K562 (cell line): Measurements from ENCODE around the gene ENTR1. TPM values are rescaled to one million over a fixed set of nuclear protein-coding genes. Genes with fewer than 3 reads are reported as not detected.

Source experiments
- ATAC-seq: fragments of 200-7000 bp; cut with Tn5 transposase; 3 replicates; pipeline ENCODE4 v1.9.1; 2020; ENCODE audit warnings: moderate library complexity
- BruUV-seq: library from RNA; stranded (reverse); fragments of 400-500 nt; replicated peaks from 2 replicates; lab custom pipeline; 2021; lab: Mats Ljungman, UMichigan
- CTCF ChIA-PET: fragments of 300-600 bp; formaldehyde crosslinking; extraction: SDS; loops from one replicate; lab custom pipeline; 2021; ENCODE audit warnings: low intra/inter-chr PET ratio; lab: Yijun Ruan, JAX
- POLR2A ChIA-PET: fragments of 300-600, 350-650 bp; sonication (Branson Sonifier 250); formaldehyde crosslinking; extraction: SDS; loops from one replicate; lab custom pipeline; 2021; ENCODE audit warnings: antibody characterized with exemption, inconsistent platforms; lab: Yijun Ruan, JAX
- DNase-seq, 4 experiments: peaks; one replicate each; pipeline versions ENCODE4 v3.0.0 to v3.0.0-alpha.2; 2011 to 2018; ENCODE audit warnings: low spot score in 3 of 4, mixed read lengths in 3 of 4; ENCODE audit errors: extremely low read depth in 1 of 4
- FAIRE-seq: peaks from 2 replicates; lab custom pipeline; 2011; peaks lifted over from hg19 to GRCh38; lab: Jason Lieb, UNC
- H2AFZ ChIP-seq: 2 replicates; pipeline ENCODE4 v1.6.0; 2011; ENCODE audit warnings: low read depth, low read length, control low read depth, inconsistent platforms
- H3K27ac ChIP-seq: fragments of 200-600 bp; 3 replicates; pipeline ENCODE4 v1.8.0; 2011; ENCODE audit warnings: low read depth, mild to moderate bottlenecking, control low read depth, inconsistent platforms, low read length, moderate library complexity, mixed read lengths; ENCODE audit errors: extremely low read depth
- H3K27me3 ChIP-seq, 2 experiments: fragments of 300-600 bp in 1 of 2; 2 replicates in 1 of 2; 3 replicates in 1 of 2; pipeline versions ENCODE4 v1.6.0 to v1.8.0; 2011; ENCODE audit warnings: inconsistent platforms in 2 of 2, low read length in 2 of 2, mild to moderate bottlenecking in 1 of 2, mixed read lengths in 1 of 2, moderate library complexity in 1 of 2; ENCODE audit not compliant: control insufficient read depth in 2 of 2, insufficient read depth in 2 of 2
- H3K36me3 ChIP-seq: fragments of 300-600 bp; 3 replicates; pipeline ENCODE4 v1.8.0; 2011; ENCODE audit warnings: mild to moderate bottlenecking, low read length, inconsistent platforms; ENCODE audit not compliant: control insufficient read depth, insufficient read depth
- H3K4me1 ChIP-seq, 2 experiments: fragments of 200-600 bp in 1 of 2; replicated peaks in 1 of 2; 2 replicates in 1 of 2; 3 replicates in 1 of 2; pipeline versions ENCODE4 v1.5.1 to v1.8.0; 2011; ENCODE audit warnings: inconsistent platforms in 2 of 2, low read length in 2 of 2, mild to moderate bottlenecking in 1 of 2, mixed read lengths in 1 of 2, moderate library complexity in 1 of 2; ENCODE audit not compliant: control insufficient read depth in 2 of 2, insufficient read depth in 2 of 2
- H3K4me2 ChIP-seq: 2 replicates; pipeline ENCODE4 v1.6.1; 2011; ENCODE audit warnings: low read length, control low read depth, inconsistent platforms, mixed read lengths; ENCODE audit not compliant: insufficient read depth
- H3K4me3 ChIP-seq: fragments of 200-600 bp; sonication (generic), shearing (Covaris generic); 2 replicates; pipeline ENCODE4 v1.5.1; 2016; ENCODE audit warnings: control low read depth, inconsistent platforms
- H3K79me2 ChIP-seq: fragments of 200-600 bp; 3 replicates; pipeline ENCODE4 v1.8.0; 2011; ENCODE audit warnings: low read length, inconsistent platforms; ENCODE audit not compliant: control insufficient read depth, insufficient read depth
- H3K9ac ChIP-seq, 2 experiments: 2 replicates each; pipeline versions ENCODE4 v1.6.0 to v1.6.1; 2011; ENCODE audit warnings: low read depth in 2 of 2, low read length in 2 of 2, control low read depth in 1 of 2, inconsistent platforms in 1 of 2, mild to moderate bottlenecking in 1 of 2, mixed read lengths in 1 of 2; ENCODE audit not compliant: insufficient read depth in 1 of 2
- H3K9me1 ChIP-seq: one replicate; pipeline ENCODE4 v1.6.0; 2011; ENCODE audit warnings: inconsistent platforms, mild to moderate bottlenecking, low read length, moderate library complexity; ENCODE audit not compliant: control insufficient read depth, insufficient read depth
- H3K9me3 ChIP-seq: replicated peaks from 2 replicates; pipeline ENCODE4 v1.5.1; 2011; ENCODE audit warnings: low read depth, low read length, inconsistent platforms; ENCODE audit not compliant: control insufficient read depth, insufficient read depth
- H4K20me1 ChIP-seq: replicated peaks from 2 replicates; pipeline ENCODE4 v1.6.1; 2011; ENCODE audit warnings: low read length, inconsistent platforms, mixed read lengths; ENCODE audit not compliant: control insufficient read depth, insufficient read depth
- RBFOX2 ChIP-seq: fragments of 200-400 bp; formaldehyde crosslinking; IDR thresholded peaks from 2 replicates; pipeline ENCODE4 v1.6.1; 2017; ENCODE audit warnings: low read depth, mild to moderate bottlenecking, low read length, moderate library complexity
- WGBS: fragments of 100-300 bp; shearing (Covaris generic); methylation state at CpG from one replicate; pipeline ENCODE4 v1.1.6; 2016; ENCODE audit warnings: low coverage, mixed read lengths; ENCODE audit not compliant: insufficient coverage; ENCODE audit errors: missing lambda C conversion rate; 5-methylcytosine and 5-hydroxymethylcytosine counted together
- in situ Hi-C: fragments of 300-500 bp; cut with MboI; formaldehyde crosslinking; loops from 4 replicates; pipeline ENCODE4 v1.15.0; 2018; ENCODE audit warnings: inconsistent platforms, mixed read lengths
- intact Hi-C: fragments of 100-400 bp; cut with micrococcal nuclease; formaldehyde crosslinking; loops from 2 replicates; pipeline ENCODE4 v1.14.2; 2022
- polyA plus RNA-seq, 8 experiments: library from polyadenylated mRNA; depleted of rRNA in 4 of 8; stranded (reverse) in 5 of 8; unstranded in 3 of 8; fragments of >200 nt; fragmentation: Nextera tagmentation in 2 of 8; fragmentation: Illumina TruSeq in 1 of 8; extraction: Ambion mirVana in 2 of 8; extraction: Trizol in 1 of 8; gene quantifications; 2 replicates each; pipeline versions ENCODE4 v1.2.1 to v1.2.3, GENCODE V29; 2011 to 2014; ENCODE audit warnings: inconsistent platforms in 1 of 8, missing spikeins in 1 of 8
- total RNA-seq, 7 experiments: library from RNA; depleted of rRNA in 6 of 7; stranded (reverse); fragments of >200 nt in 6 of 7; fragmentation: Illumina TruSeq in 2 of 7; extraction: Trizol in 2 of 7; gene quantifications; 2 replicates each; pipeline versions ENCODE4 v1.2.1 to v1.2.3, GENCODE V29; 2011 to 2021; ENCODE audit warnings: low replicate concordance in 1 of 7
- TF ChIP-seq, protein P1 (sequence below), 3 experiments: IDR thresholded peaks in 2 of 3; conservative IDR thresholded peaks in 1 of 3; 2 replicates each; pipeline ENCODE4 v1.5.1; 2011 to 2012; ENCODE audit warnings: low read length in 3 of 3, mild to moderate bottlenecking in 3 of 3, control low read depth in 2 of 3, improper control_type of control experiment in 1 of 3, inconsistent platforms in 1 of 3, low read depth in 1 of 3, mixed read lengths in 1 of 3, moderate library complexity in 1 of 3; ENCODE audit not compliant: insufficient read depth in 2 of 3

ENTR1 gene
- total and polyA plus RNA-seq, 9 of the 15 experiments (the other 6 are each of a cell fraction or from before 2014, with no cell fraction given), result 6.7 to 106 (median 72.6) TPM

DNA sequence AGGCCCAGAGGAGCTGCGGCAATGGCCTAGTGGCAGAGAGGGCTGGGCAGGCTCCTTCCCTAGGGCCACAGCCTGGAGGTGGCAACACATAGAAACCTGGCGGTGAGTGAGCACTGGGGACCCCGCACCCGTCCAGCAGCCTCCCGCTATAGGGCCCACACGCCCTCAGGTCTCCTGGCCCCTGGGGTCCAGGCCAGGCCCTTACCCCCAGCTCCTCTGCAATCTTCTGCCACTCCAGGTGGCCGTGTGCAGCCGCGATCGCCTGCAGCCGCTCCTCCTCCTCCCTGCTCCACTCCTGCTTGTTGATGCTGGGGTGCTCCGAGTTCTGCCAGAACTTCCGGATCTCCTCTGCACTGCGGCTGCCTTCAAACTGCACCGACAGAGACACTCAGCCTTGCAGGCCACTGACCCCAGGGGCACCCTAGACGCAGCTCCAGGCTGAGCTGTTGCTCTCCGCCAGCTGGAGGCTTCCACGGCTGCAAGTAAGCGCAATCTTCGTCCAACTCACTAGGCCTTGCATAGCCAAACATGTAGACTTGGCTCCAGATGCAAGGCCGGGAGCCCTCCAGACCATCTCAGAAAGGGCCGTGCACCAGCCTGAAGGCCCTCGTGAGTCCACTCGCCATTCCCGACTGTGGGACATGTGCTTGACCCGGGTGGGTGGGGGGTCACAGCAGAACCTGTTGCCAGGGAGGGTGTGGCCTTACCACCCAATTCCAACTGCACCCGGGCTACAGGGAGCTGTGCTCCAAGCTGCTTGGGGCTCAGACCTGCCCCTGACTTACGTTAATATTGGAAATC is 18.5 kb downstream of the ENTR1 start:
- DNase-seq (no peak), FAIRE-seq (no peak), ATAC-seq (no peak)
- in situ Hi-C loops, result no loop called here
- Histone ChIP-seq H4K20me1 (no peaks in the 10 kb centered on the region), H3K4me2 (no peak overlapping the region), H3K36me3 (peaks cover 96% of the 10 kb centered on the region; the same call in 2 of the 3 replicates), H2AFZ (no peak overlapping the region), H3K9me3 (no peaks in the 10 kb centered on the region), H3K4me1 (peaks cover 0 to 20% of the 10 kb centered on the region in 2 experiments; a peak in 1 of 5 replicates), H3K79me2 (no peaks in the 10 kb centered on the region), H3K27ac (no peak overlapping the region), H3K4me3 (no peak overlapping the region), H3K27me3 (no peaks in the 10 kb centered on the region), H3K9ac (peak overlapping the region in 1 of 2 experiments; percentile 50; a peak in 1 of 4 replicates), H3K9me1 (no peaks in the 10 kb centered on the region)
- POLR2A ChIA-PET, result interaction anchor here (0.6 to 3.3 kb wide), 4 partner anchors 17 to 254 kb away, joined by 3 to 8 read pairs (median 4); partner anchors contain the start of genes CARD9, ENTR1 and PMPCA
- intact Hi-C loops, result no loop called here
- WGBS, result 94% methylated on average over 21 of the region's 28 CpGs
- TF ChIP-seq, protein P1, sequence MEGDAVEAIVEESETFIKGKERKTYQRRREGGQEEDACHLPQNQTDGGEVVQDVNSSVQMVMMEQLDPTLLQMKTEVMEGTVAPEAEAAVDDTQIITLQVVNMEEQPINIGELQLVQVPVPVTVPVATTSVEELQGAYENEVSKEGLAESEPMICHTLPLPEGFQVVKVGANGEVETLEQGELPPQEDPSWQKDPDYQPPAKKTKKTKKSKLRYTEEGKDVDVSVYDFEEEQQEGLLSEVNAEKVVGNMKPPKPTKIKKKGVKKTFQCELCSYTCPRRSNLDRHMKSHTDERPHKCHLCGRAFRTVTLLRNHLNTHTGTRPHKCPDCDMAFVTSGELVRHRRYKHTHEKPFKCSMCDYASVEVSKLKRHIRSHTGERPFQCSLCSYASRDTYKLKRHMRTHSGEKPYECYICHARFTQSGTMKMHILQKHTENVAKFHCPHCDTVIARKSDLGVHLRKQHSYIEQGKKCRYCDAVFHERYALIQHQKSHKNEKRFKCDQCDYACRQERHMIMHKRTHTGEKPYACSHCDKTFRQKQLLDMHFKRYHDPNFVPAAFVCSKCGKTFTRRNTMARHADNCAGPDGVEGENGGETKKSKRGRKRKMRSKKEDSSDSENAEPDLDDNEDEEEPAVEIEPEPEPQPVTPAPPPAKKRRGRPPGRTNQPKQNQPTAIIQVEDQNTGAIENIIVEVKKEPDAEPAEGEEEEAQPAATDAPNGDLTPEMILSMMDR (IDR thresholded peaks at IDR 0.05 in 2 of 3, conservative IDR thresholded peaks at IDR 0.05 in 1 of 3; ENCODE audit: insufficient read depth in 2 of 3, low read depth in 1 of 3, low read length in 3 of 3), result no peak
- 0 out of 2 replicates have a peak, but pooled peaks have one; percentile 28 for TF ChIP-seq RBFOX2
- CTCF ChIA-PET, result no interaction called here
- BruUV-seq, result no TSS peak
